CD4-positive, alpha-beta T cell (primary cell): Measurements from ENCODE around the gene KRTAP1-5. TPM values are rescaled to one million over a fixed set of nuclear protein-coding genes. Genes with fewer than 3 reads are reported as not detected.

Source experiments
- ATAC-seq: fragments of 200-7000 bp; cut with Tn5 transposase; one replicate; pipeline ENCODE4 v1.10.0; 2022; ENCODE audit warnings: mild to moderate bottlenecking; ENCODE audit not compliant: poor library complexity
- CTCF ChIA-PET: fragments of 350-600 bp; sonication (Branson Sonifier 250); formaldehyde crosslinking; loops from one replicate; lab custom pipeline; 2021; ENCODE audit warnings: antibody characterized with exemption, inconsistent platforms; lab: Charles Lee
- POLR2A ChIA-PET: fragments of 350-600 bp; sonication (Branson Sonifier 250); formaldehyde crosslinking; loops from one replicate; lab custom pipeline; 2021; ENCODE audit warnings: antibody characterized with exemption, inconsistent platforms; lab: Charles Lee
- DNase-seq, 14 experiments: peaks; one replicate each; pipeline ENCODE4 v3.0.0-alpha.2; 2013 to 2020; ENCODE audit warnings: mixed read lengths in 2 of 14
- H3K27ac ChIP-seq, 2 donors: one replicate each; pipeline versions ENCODE4 v1.5.1 to v1.7.0; 2013; ENCODE audit warnings: low read length in 2 of 2, low read depth in 1 of 2, mild to moderate bottlenecking in 1 of 2
- H3K27me3 ChIP-seq, 2 experiments: 1 replicate in 1 of 2; 2 replicates in 1 of 2; pipeline versions ENCODE4 v1.6.1 to v1.7.0; 2013; ENCODE audit warnings: low read length in 2 of 2, control low read depth in 1 of 2, mild to moderate bottlenecking in 1 of 2, moderate library complexity in 1 of 2; ENCODE audit not compliant: insufficient read depth in 2 of 2, control insufficient read depth in 1 of 2
- H3K36me3 ChIP-seq: one replicate; pipeline ENCODE4 v1.6.1; 2013; ENCODE audit warnings: low read length, control low read depth; ENCODE audit not compliant: insufficient read depth
- H3K4me1 ChIP-seq: one replicate; pipeline ENCODE4 v1.6.1; 2013; ENCODE audit warnings: low read length, control low read depth; ENCODE audit not compliant: insufficient read depth
- H3K4me3 ChIP-seq: one replicate; pipeline ENCODE4 v1.5.1; 2013; ENCODE audit warnings: mild to moderate bottlenecking, low read length, moderate library complexity
- H3K9me3 ChIP-seq, 2 experiments: 1 replicate in 1 of 2; 2 replicates in 1 of 2; pipeline versions ENCODE4 v1.6.1 to v1.7.0; 2013; ENCODE audit warnings: low read length in 2 of 2, mild to moderate bottlenecking in 2 of 2, control low read depth in 1 of 2, moderate library complexity in 1 of 2; ENCODE audit not compliant: control insufficient read depth in 1 of 2, insufficient read depth in 1 of 2
- H3K27ac Mint-ChIP-seq: one replicate; pipeline ENCODE4 v1.8.0; 2020; ENCODE audit warnings: mixed read lengths
- H3K27me3 Mint-ChIP-seq: one replicate; pipeline ENCODE4 v1.8.0; 2021; ENCODE audit warnings: mixed read lengths
- H3K36me3 Mint-ChIP-seq: one replicate; pipeline ENCODE4 v1.8.0; 2021; ENCODE audit warnings: low read depth, mixed read lengths
- H3K4me1 Mint-ChIP-seq: one replicate; pipeline ENCODE4 v1.8.0; 2021; ENCODE audit warnings: low read depth, mixed read lengths
- H3K4me3 Mint-ChIP-seq: one replicate; pipeline ENCODE4 v1.8.0; 2020; ENCODE audit warnings: mild to moderate bottlenecking, mixed read lengths
- H3K9me3 Mint-ChIP-seq: one replicate; pipeline ENCODE4 v1.8.0; 2020; ENCODE audit warnings: mixed read lengths
- intact Hi-C, 2 experiments: fragments of 100-400 bp; cut with DNase I in 1 of 2; cut with micrococcal nuclease in 1 of 2; formaldehyde crosslinking; loops; one replicate each; pipeline versions ENCODE4 v1.15.1 to v1.9.0; 2023 to 2025; cut with DNase I, micrococcal nuclease
- total RNA-seq, 174 experiments: library from RNA in 2 of 174; stranded (reverse) in 2 of 174; gene quantifications; one replicate each; pipeline ENCODE4 v1.2.3 and lab custom pipeline; 2021 to 2026
- TF ChIP-seq, protein P1 (sequence below): fragments of 200-600 bp; IDR thresholded peaks from one replicate; pipeline ENCODE4 v1.8.0; 2022; ENCODE audit warnings: antibody characterized with exemption, mild to moderate bottlenecking

KRTAP1-5 gene
- total RNA-seq, 2 experiments from 2014 or later: not detected

DNA sequence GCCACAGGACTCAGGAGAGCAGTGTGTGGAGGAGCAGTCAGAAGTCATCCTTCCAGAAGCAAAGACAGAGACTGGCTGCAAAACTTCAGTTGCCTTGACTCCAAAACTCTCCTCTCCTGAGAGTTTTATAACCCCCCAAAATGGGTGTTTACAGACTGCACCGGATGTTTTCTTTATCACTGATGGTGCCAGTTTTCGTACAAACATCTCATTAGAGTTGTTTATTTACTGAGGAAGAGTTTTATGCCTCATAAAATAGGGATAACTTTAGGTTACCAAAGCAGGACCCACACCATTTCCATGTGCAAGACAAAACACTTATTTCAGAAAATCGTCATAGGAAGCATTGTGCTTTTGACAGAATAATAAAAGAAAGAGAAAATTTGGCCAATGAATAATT, 42.8 kb downstream of the KRTAP1-5 start, which contains the start of gene KRT40:
TSS of gene KRT40 (minus strand) at position 101 of the 400 bp plus-strand sequence. CDS start at position 48, 53 bp downstream.
- Mint-ChIP-seq H3K4me3 (no peak within 1 kb of the TSS), H3K27me3 (peaks cover 16% of the 10 kb centered on the region), H3K36me3 (no peaks in the 10 kb centered on the region), H3K4me1 (no peaks in the 10 kb centered on the region), H3K27ac (no peak within 1 kb of the TSS), H3K9me3 (no peaks in the 10 kb centered on the region)
- intact Hi-C loops: no loop called here
- DNase-seq (no peak), ATAC-seq (no peak)
- Histone ChIP-seq H3K4me3 (no peak within 1 kb of the TSS), H3K36me3 (no peaks in the 10 kb centered on the region), H3K27ac (no peak within 1 kb of the TSS), H3K4me1 (no peaks in the 10 kb centered on the region), H3K27me3 (peaks cover 0 to 14% of the 10 kb centered on the region in 2 experiments), H3K9me3 (no peaks in the 10 kb centered on the region)
- CTCF ChIA-PET: no interaction called here
- TF ChIP-seq, protein P1, sequence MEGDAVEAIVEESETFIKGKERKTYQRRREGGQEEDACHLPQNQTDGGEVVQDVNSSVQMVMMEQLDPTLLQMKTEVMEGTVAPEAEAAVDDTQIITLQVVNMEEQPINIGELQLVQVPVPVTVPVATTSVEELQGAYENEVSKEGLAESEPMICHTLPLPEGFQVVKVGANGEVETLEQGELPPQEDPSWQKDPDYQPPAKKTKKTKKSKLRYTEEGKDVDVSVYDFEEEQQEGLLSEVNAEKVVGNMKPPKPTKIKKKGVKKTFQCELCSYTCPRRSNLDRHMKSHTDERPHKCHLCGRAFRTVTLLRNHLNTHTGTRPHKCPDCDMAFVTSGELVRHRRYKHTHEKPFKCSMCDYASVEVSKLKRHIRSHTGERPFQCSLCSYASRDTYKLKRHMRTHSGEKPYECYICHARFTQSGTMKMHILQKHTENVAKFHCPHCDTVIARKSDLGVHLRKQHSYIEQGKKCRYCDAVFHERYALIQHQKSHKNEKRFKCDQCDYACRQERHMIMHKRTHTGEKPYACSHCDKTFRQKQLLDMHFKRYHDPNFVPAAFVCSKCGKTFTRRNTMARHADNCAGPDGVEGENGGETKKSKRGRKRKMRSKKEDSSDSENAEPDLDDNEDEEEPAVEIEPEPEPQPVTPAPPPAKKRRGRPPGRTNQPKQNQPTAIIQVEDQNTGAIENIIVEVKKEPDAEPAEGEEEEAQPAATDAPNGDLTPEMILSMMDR: no peak
- POLR2A ChIA-PET: no interaction called here

DNA sequence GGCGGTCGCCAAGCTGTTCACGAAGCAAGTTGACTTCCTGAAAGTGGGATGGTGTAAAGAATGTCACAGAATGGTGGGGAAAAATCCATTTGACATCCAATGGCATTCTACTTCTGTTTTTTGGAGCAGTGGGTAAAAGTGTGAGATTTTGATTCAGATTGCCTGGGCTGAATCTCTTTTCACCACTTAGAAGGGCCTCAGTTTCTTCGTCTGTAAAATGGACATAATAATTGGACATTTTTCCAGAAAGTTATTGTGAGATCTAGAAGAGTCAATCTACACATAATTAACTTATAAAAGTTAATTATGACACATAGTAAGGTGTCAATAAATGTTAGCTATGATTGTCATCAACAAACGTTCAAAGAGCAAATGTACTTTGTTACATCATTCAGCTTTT, 45.9 kb downstream of the KRTAP1-5 start:
- DNase-seq: no peak
- H3K27ac Mint-ChIP-seq: no peak overlapping the region
- peaks cover 15% of the 10 kb centered on the region for H3K27me3 Mint-ChIP-seq
- Histone ChIP-seq H3K9me3 (no peaks in the 10 kb centered on the region), H3K4me3 (no peak overlapping the region), H3K4me1 (no peaks in the 10 kb centered on the region), H3K27me3 (peaks cover under 1 to 17% of the 10 kb centered on the region in 2 experiments), H3K36me3 (no peaks in the 10 kb centered on the region), H3K27ac (no peak overlapping the region)
- no peaks in the 10 kb centered on the region for H3K4me1 Mint-ChIP-seq
- H3K9me3 Mint-ChIP-seq: no peaks in the 10 kb centered on the region
- TF ChIP-seq, protein P1: no peak
- ChIA-PET CTCF (no interaction called here), POLR2A (no interaction called here)
- H3K4me3 Mint-ChIP-seq: no peak overlapping the region
- no peak for ATAC-seq
- intact Hi-C loops: no loop called here
- no peaks in the 10 kb centered on the region for H3K36me3 Mint-ChIP-seq

DNA sequence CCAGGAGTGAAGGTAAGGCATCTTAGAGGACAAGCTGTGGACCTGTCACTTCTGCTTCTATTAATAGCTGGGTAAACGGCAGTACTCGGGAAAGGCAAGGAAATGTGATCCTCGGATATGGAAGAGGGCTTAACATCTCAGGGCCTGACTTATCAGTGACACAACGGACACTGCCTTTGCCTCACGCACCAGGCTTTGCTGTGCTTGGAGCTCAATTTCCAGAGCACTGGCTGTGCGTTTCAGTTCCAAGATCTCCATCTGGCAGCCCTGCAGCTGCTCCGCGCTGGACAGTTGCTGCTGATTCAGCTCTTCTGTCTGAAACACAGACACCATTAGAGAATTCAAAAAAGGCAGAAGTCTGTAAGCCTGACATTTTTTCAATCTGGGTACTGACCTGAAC, 46.4 kb downstream of the KRTAP1-5 start:
- Histone ChIP-seq H3K36me3 (no peaks in the 10 kb centered on the region), H3K4me1 (no peaks in the 10 kb centered on the region), H3K9me3 (no peaks in the 10 kb centered on the region), H3K27ac (no peak overlapping the region), H3K4me3 (no peak overlapping the region), H3K27me3 (peaks cover 3 to 19% of the 10 kb centered on the region in 2 experiments)
- TF ChIP-seq, protein P1: no peak
- DNase-seq (no peak), ATAC-seq (no peak)
- H3K9me3 Mint-ChIP-seq: no peaks in the 10 kb centered on the region
- ChIA-PET POLR2A (no interaction called here), CTCF (no interaction called here)
- H3K4me3 Mint-ChIP-seq: no peak overlapping the region
- peaks cover 16% of the 10 kb centered on the region for H3K27me3 Mint-ChIP-seq
- H3K27ac Mint-ChIP-seq: no peak overlapping the region
- H3K36me3 Mint-ChIP-seq: no peaks in the 10 kb centered on the region
- H3K4me1 Mint-ChIP-seq: no peaks in the 10 kb centered on the region
- intact Hi-C loops: no loop called here
